HG03039 (cell line): ENCODE results near the gene SUPT4H1.

Experiments used
- ATAC-seq: cut with Tn5 transposase; IDR thresholded peaks from one replicate; pipeline ENCODE4 v1.9.1; 2021; ENCODE audit warnings: mild to moderate bottlenecking, moderate library complexity; ENCODE audit not compliant: unreplicated experiment

SUPT4H1 gene

GRCh38 chr17:58381124-58382035 is 29.4 kb upstream of the SUPT4H1 start:
- ATAC-seq = no peak

GRCh38 chr17:58380207-58381123 is 28.5 kb upstream of the SUPT4H1 start:
- no peak for ATAC-seq

- ATAC-seq = no peak
These were observed 27.5 kb upstream of the SUPT4H1 start for GRCh38 chr17:58379511-58379824.

GRCh38 chr17:58378733-58379510 is 26.9 kb upstream of the SUPT4H1 start:
- ATAC-seq = no peak

- no peak for ATAC-seq
These were observed 25.7 kb upstream of the SUPT4H1 start for GRCh38 chr17:58377661-58378060.

GRCh38 chr17:58377093-58377601 is 25.1 kb upstream of the SUPT4H1 start:
- no peak for ATAC-seq

GRCh38 chr17:58376472-58377000 is 24.5 kb upstream of the SUPT4H1 start:
- ATAC-seq = no peak

GRCh38 chr17:58375811-58376210 is 23.8 kb upstream of the SUPT4H1 start:
- ATAC-seq = no peak

- no peak for ATAC-seq
These were observed 23.3 kb upstream of the SUPT4H1 start for GRCh38 chr17:58375256-58375655.

GRCh38 chr17:58373923-58374322 is 21.9 kb upstream of the SUPT4H1 start:
- ATAC-seq = no peak

GRCh38 chr17:58373003-58373402 is 21.0 kb upstream of the SUPT4H1 start:
- ATAC-seq = no peak

- no peak for ATAC-seq
These were observed 19.4 kb upstream of the SUPT4H1 start for GRCh38 chr17:58371300-58371950.

- no peak for ATAC-seq
These were observed 18.7 kb upstream of the SUPT4H1 start for GRCh38 chr17:58370716-58371115.

GRCh38 chr17:58370309-58370708 is 18.3 kb upstream of the SUPT4H1 start:
- ATAC-seq = no peak

GRCh38 chr17:58369214-58370031 is 17.4 kb upstream of the SUPT4H1 start:
- ATAC-seq = no peak

- ATAC-seq = no peak
These were observed 16.8 kb upstream of the SUPT4H1 start for GRCh38 chr17:58368860-58369213.

GRCh38 chr17:58367461-58367860 is 15.5 kb upstream of the SUPT4H1 start:
- ATAC-seq = no peak

GRCh38 chr17:58365980-58366595 is 14.1 kb upstream of the SUPT4H1 start:
- ATAC-seq = no peak
